Measurements from ENCODE around the gene EYA4.

The EYA4 gene

DNA sequence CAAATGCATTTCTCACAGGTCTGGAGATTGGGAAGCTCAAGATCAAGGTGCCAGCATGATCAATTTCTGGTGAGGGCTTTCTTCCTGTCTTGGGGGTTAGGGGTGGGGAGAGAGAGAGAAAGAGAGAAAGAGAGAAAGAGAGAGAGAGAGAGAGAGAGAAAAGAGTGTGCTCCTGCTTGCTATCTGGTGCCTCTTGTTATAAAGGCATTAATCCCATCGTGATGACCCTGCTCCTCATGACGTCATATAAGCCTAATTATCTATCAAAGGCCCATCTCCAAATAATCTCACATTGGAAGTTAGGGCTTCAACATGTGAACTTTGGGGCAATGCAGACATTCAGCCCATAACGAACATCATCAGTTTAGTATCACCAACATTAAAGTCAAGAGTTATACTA is 114.8 kb downstream of the EYA4 start:
- no peak overlapping the region for H3K4me3 ChIP-seq (ENCODE audit: low read depth, low read length)

DNA sequence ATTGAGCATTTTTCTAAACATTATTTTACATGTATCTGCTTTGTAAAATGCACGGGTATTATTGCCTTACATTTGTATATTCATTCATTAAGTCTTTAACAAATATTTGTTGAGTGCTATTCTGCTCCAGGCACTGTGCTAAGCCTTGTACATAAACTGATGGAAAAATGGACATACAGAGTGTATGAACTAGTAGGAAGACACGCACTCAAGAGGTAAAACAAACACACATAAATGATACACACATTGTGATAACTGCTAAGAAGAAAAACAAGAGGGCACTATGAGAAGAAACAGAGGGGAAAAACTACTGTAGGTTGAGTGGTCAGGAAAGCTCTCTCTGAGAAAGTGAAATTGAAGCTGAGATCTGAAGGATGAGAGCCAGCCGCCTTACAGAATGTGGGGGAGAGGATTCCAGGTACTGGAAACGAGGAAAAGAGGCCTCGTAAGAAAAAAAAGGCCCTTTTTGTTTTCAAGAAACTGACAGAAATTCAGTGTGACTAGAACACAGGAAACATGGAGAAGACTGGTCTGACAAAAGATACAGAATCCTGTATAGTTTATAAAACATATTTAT is 117.5 kb downstream of the EYA4 start:
- H3K4me3 ChIP-seq (ENCODE audit: low read depth, low read length), result no peak overlapping the region
- no peak for TF ChIP-seq CTCF (IDR thresholded peaks at IDR 0.05; ENCODE audit: low read depth, low read length)

More for the DNA sequence above, 114.8 kb downstream of the EYA4 start:
- TF ChIP-seq CTCF (IDR thresholded peaks at IDR 0.05; ENCODE audit: low read depth, low read length), result no peak

DNA sequence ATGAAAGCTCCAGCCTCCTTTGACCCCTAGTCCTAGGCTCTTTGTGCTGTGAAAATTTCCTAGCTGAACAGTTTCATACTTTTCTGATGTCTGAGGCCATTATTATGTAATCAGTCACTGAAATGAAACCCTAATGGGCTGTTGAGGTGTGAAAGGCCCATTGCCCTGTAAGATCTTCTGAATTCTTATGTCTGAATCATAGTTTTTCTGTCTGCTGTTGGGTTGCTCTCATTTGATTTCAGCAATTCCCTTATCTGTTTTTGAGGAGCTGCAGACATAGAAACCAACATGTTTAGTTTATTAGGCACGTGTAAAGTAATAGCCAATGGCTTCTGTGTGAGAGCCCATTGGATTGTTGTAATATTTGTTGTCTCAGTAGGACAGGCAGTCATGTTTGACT is 118.1 kb downstream of the EYA4 start:
- no peak for TF ChIP-seq CTCF (IDR thresholded peaks at IDR 0.05; ENCODE audit: low read depth, low read length)

DNA sequence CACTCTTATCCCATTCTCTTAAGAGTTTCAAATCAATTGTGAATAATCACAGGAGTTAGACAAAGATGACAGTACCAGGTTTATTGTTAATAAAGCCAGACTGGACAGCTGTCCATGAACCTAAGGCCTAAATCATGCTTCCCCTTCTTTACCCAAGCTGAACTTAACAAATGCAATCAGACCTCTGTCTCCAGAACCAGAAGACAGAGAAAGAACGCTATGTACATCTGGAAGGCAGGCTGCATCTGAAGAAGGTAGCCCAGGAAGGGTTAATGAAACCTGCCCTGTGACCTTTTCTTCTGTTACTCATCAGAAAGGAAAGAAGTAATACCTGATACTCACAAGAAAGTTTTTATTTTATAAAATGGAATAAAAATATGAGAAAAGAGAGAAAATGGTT is 118.6 kb downstream of the EYA4 start:
- TF ChIP-seq CTCF (IDR thresholded peaks at IDR 0.05; ENCODE audit: low read depth, low read length), result no peak
- H3K4me3 ChIP-seq (ENCODE audit: low read depth, low read length), result no peak overlapping the region

More for the DNA sequence above, 118.1 kb downstream of the EYA4 start:
- no peak overlapping the region for H3K4me3 ChIP-seq (ENCODE audit: low read depth, low read length)

DNA sequence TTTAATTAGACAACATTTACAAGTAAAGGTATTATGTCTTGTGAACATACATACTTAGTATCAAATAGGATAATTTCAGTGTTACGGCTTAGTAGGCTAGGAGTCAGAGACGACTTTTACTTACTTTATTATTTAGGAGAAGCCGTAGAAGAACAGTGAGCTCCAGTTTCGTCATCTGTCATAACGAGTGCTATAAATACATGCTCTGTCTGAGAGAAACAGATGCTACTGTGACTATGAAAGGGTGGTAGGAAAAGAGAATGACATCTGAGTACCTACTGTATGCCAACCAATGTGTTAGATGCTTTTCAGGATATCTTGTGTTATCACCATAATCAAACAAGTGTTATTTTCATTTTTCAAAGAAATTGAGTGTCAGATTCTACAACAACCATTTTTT is 119.0 kb downstream of the EYA4 start:
- TF ChIP-seq CTCF (IDR thresholded peaks at IDR 0.05; ENCODE audit: low read depth, low read length), result no peak
- H3K4me3 ChIP-seq (ENCODE audit: low read depth, low read length), result no peak overlapping the region

DNA sequence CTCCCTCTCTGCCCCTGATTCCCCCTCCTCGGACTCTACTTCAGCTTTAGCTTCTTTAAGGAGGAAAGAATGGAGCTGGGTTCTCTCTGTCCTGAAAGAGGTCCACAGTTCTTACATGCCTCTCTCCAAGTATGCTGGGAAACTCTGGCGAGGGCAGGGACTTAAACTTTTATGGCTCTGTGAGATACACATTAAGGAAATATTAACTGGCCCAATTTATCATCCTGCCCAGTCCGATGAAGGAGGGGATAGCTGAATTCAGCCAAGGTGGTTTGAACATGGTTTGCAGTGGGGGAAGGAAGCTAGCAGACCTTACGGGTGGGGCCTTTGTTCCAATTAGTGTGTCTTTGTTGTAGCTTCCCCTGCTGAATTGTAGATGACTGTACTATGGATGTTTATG is 121.7 kb downstream of the EYA4 start:
- H3K4me3 ChIP-seq (ENCODE audit: low read depth, low read length), result no peak overlapping the region
- no peak for TF ChIP-seq CTCF (IDR thresholded peaks at IDR 0.05; ENCODE audit: low read depth, low read length)

DNA sequence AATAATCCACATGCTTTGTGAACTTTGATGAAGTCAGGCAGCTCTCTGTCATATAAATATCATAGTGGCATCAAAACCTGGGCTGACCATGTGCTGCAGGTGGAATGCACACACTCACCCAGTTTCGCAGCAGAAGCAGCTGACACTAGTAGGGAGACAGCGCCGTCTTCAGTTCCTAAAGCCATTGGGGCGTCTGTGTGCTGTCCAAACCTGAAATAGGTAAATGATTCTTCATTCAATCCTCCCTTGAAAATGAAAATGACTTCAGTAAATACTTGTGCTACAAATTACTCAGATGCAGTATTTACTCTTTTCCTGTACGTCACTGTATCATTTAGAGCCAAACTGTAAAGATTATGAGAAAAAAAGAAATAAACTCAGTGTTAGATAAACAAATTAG is 127.5 kb downstream of the EYA4 start:
- no peak for TF ChIP-seq CTCF (IDR thresholded peaks at IDR 0.05; ENCODE audit: low read depth, low read length)
- H3K4me3 ChIP-seq (ENCODE audit: low read depth, low read length), result no peak overlapping the region

Measured in WI38 (cell line).